ENCODE measurements around the gene MLEC.
A peak's percentile ranks its signal among the peaks of the same experiment; 100 is the strongest.
"Not testable (repeated sequence)": the region's sequence is repeated elsewhere in the genome, so short reads cannot be mapped to it uniquely, and the experiment has no call there.

Gene MLEC

DNA sequence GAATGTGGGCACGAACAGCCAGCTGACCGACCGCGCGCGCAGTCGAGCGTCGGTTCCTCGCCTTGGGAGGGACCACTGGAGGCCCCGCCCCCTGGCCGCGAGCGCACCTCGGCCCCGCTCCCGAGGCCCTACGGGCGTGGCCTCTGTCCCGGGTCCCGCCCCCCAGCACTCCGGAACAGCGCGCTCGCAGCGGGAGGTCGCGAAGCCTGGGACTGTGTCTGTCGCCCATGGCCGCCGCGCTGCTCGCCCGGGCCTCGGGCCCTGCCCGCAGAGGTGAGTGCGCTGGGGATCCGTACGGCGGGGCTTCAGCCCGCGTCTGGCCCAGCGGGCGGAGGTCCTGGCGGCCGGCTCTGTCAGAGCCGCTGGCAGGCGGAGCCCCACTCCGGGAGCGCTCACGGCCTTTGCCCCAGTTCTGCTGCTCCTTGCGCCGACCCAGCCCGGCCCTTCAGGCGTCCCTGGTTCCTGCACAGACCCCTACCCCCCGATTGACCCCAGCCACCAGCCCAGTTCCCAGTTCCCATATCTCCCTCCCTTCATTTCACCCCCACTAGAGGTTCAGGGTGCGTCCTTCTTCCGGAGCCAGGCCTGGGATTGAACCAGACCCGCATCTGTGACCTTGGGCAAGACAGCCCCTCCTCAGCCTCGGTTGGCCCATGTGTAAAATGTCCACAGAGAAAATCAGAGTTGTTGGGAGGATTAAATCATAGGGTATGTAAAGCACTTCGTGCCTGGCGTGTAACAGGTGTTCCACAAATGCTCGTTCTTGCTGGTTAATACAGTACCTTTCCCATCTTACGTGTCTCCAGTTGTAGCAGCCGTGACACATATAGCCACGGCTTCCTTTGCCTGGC lies 38.9 kb downstream of the MLEC start, which contains the start of gene ACADS:
ACADS (plus strand) TSS at position 168 of the 851 bp plus-strand sequence; CDS start at position 228, 60 bp downstream.
- peak within 1 kb of the TSS; percentile 94 for H3K4me2 ChIP-seq (ENCODE audit: low read length)
- H3K27me3 ChIP-seq (ENCODE audit: control insufficient read depth, insufficient read depth, low read length) = no peaks in the 10 kb centered on the region
- H3K36me3 ChIP-seq (ENCODE audit: insufficient read depth, low read length) = peaks cover 26% of the 10 kb centered on the region
- no peaks in the 10 kb centered on the region for H3K9me3 ChIP-seq (replicated peaks; ENCODE audit: low read length)
- H3K4me3 ChIP-seq (ENCODE audit: low read length) = peak within 1 kb of the TSS; percentile 90
- H3K4me1 ChIP-seq (ENCODE audit: control insufficient read depth, insufficient read depth, low read length) = peaks cover 21% of the 10 kb centered on the region
- H3K9ac ChIP-seq (ENCODE audit: low read depth, low read length) = peak within 1 kb of the TSS; percentile 80

- Histone ChIP-seq H3K9me3 (replicated peaks; ENCODE audit: low read length) (no peaks in the 10 kb centered on the region), H3K4me3 (ENCODE audit: low read length) (peak overlapping the region; percentile 90), H3K4me1 (ENCODE audit: control insufficient read depth, insufficient read depth, low read length) (peaks cover 18% of the 10 kb centered on the region), H3K4me2 (ENCODE audit: low read length) (peak overlapping the region; percentile 94), H3K9ac (ENCODE audit: low read depth, low read length) (peak overlapping the region; percentile 80), H3K27me3 (ENCODE audit: control insufficient read depth, insufficient read depth, low read length) (no peaks in the 10 kb centered on the region), H3K36me3 (ENCODE audit: insufficient read depth, low read length) (peaks cover 21% of the 10 kb centered on the region)
These were observed 39.5 kb downstream of the MLEC start for GRCh38 chr12:120726510-120726793.

- Histone ChIP-seq H3K4me2 (ENCODE audit: low read length) (no peak overlapping the region), H3K36me3 (ENCODE audit: insufficient read depth, low read length) (peaks cover 16% of the 10 kb centered on the region), H3K9ac (ENCODE audit: low read depth, low read length) (no peak overlapping the region), H3K9me3 (replicated peaks; ENCODE audit: low read length) (no peaks in the 10 kb centered on the region), H3K27me3 (ENCODE audit: control insufficient read depth, insufficient read depth, low read length) (no peaks in the 10 kb centered on the region), H3K4me1 (ENCODE audit: control insufficient read depth, insufficient read depth, low read length) (peaks cover 18% of the 10 kb centered on the region), H3K4me3 (ENCODE audit: low read length) (no peak overlapping the region)
These were observed 40.0 kb downstream of the MLEC start for GRCh38 chr12:120726961-120727360.

- not testable (repeated sequence) for H3K9me3 ChIP-seq (replicated peaks; ENCODE audit: low read length); H3K27me3 ChIP-seq (ENCODE audit: control insufficient read depth, insufficient read depth, low read length); H3K4me1 ChIP-seq (ENCODE audit: control insufficient read depth, insufficient read depth, low read length); H3K9ac ChIP-seq (ENCODE audit: low read depth, low read length); H3K4me3 ChIP-seq (ENCODE audit: low read length); H3K4me2 ChIP-seq (ENCODE audit: low read length); H3K36me3 ChIP-seq (ENCODE audit: insufficient read depth, low read length)
These were observed 45.2 kb downstream of the MLEC start for GRCh38 chr12:120732198-120732597.

DNA sequence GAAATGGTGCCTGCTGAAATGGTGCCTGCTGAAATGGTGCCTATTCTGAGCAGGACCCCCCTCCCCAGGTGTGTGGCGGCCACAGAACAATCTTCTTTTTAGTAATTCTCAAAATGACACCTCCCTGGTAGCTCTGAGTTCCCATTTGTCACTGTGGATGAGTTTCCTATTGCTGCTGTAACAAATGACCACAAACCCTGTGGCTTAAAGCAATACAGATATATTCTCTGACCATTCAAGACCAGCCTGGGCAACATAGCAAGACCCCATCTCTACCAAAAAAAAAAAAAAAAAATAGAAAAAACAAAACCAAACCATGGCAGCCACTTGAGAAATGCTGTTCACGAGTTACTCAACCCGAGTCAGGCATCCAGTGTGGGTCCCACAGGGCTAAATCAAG lies 46.6 kb downstream of the MLEC start:
- Histone ChIP-seq H3K4me3 (ENCODE audit: low read length) (no peak overlapping the region), H3K4me1 (ENCODE audit: control insufficient read depth, insufficient read depth, low read length) (no peaks in the 10 kb centered on the region), H3K9ac (ENCODE audit: low read depth, low read length) (no peak overlapping the region), H3K27me3 (ENCODE audit: control insufficient read depth, insufficient read depth, low read length) (no peaks in the 10 kb centered on the region), H3K4me2 (ENCODE audit: low read length) (no peak overlapping the region), H3K36me3 (ENCODE audit: insufficient read depth, low read length) (peaks cover 5% of the 10 kb centered on the region), H3K9me3 (replicated peaks; ENCODE audit: low read length) (no peaks in the 10 kb centered on the region)

GRCh38 chr12:120734210-120734609 lies 47.3 kb downstream of the MLEC start:
- Histone ChIP-seq H3K36me3 (ENCODE audit: insufficient read depth, low read length) (peaks cover 5% of the 10 kb centered on the region), H3K9ac (ENCODE audit: low read depth, low read length) (no peak overlapping the region), H3K4me2 (ENCODE audit: low read length) (no peak overlapping the region), H3K4me1 (ENCODE audit: control insufficient read depth, insufficient read depth, low read length) (no peaks in the 10 kb centered on the region), H3K27me3 (ENCODE audit: control insufficient read depth, insufficient read depth, low read length) (no peaks in the 10 kb centered on the region), H3K4me3 (ENCODE audit: low read length) (no peak overlapping the region), H3K9me3 (replicated peaks; ENCODE audit: low read length) (no peaks in the 10 kb centered on the region)

GRCh38 chr12:120735181-120735580 lies 48.2 kb downstream of the MLEC start:
- H3K27me3 ChIP-seq (ENCODE audit: control insufficient read depth, insufficient read depth, low read length) = no peaks in the 10 kb centered on the region
- H3K4me2 ChIP-seq (ENCODE audit: low read length) = no peak overlapping the region
- no peak overlapping the region for H3K9ac ChIP-seq (ENCODE audit: low read depth, low read length)
- no peak overlapping the region for H3K4me3 ChIP-seq (ENCODE audit: low read length)
- H3K9me3 ChIP-seq (replicated peaks; ENCODE audit: low read length) = no peaks in the 10 kb centered on the region
- no peaks in the 10 kb centered on the region for H3K4me1 ChIP-seq (ENCODE audit: control insufficient read depth, insufficient read depth, low read length)
- H3K36me3 ChIP-seq (ENCODE audit: insufficient read depth, low read length) = peaks cover 3% of the 10 kb centered on the region

GRCh38 chr12:120736404-120737331 lies 49.7 kb downstream of the MLEC start:
- Histone ChIP-seq H3K4me3 (ENCODE audit: low read length) (no peak overlapping the region), H3K36me3 (ENCODE audit: insufficient read depth, low read length) (no peaks in the 10 kb centered on the region), H3K9ac (ENCODE audit: low read depth, low read length) (no peak overlapping the region), H3K4me1 (ENCODE audit: control insufficient read depth, insufficient read depth, low read length) (no peaks in the 10 kb centered on the region), H3K9me3 (replicated peaks; ENCODE audit: low read length) (no peaks in the 10 kb centered on the region), H3K4me2 (ENCODE audit: low read length) (no peak overlapping the region), H3K27me3 (ENCODE audit: control insufficient read depth, insufficient read depth, low read length) (no peaks in the 10 kb centered on the region)

DNA sequence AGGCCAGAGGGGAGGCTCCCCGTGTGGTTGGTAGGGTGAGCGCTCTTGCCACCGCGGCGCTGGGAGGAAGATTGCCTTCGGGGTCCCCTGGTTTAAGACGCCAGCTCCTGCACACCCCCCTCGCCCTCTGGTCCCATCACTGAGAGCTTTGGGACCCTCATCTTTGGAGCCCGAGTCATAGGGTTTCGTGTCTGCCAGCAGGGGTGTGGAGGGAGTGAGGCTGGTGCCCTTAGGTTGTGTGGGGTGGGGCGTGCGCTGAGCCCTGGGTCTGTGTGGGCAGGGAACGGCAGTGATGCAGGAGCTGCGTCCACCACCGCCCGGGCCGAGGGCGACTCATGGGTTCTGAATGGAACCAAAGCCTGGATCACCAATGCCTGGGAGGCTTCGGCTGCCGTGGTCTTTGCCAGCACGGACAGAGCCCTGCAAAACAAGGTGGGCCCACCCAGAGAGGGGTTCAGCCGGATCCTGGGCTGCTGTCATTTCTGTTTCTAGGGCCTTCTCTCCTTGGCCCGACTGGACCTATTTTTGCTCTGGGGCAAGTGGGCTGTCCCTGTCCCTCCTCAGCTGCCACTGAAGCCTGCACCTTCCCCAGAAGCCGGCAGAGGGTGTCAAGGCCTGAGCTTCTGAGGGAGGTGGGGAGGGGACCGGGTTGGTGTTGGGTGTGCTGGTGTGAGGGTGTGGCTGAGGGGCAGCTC lies 50.8 kb downstream of the MLEC start:
- no peaks in the 10 kb centered on the region for H3K4me1 ChIP-seq (ENCODE audit: control insufficient read depth, insufficient read depth, low read length)
- H3K9me3 ChIP-seq (replicated peaks; ENCODE audit: low read length) = no peaks in the 10 kb centered on the region
- H3K36me3 ChIP-seq (ENCODE audit: insufficient read depth, low read length) = no peaks in the 10 kb centered on the region
- H3K4me2 ChIP-seq (ENCODE audit: low read length) = no peak overlapping the region
- H3K9ac ChIP-seq (ENCODE audit: low read depth, low read length) = no peak overlapping the region
- no peaks in the 10 kb centered on the region for H3K27me3 ChIP-seq (ENCODE audit: control insufficient read depth, insufficient read depth, low read length)
- H3K4me3 ChIP-seq (ENCODE audit: low read length) = no peak overlapping the region

DNA sequence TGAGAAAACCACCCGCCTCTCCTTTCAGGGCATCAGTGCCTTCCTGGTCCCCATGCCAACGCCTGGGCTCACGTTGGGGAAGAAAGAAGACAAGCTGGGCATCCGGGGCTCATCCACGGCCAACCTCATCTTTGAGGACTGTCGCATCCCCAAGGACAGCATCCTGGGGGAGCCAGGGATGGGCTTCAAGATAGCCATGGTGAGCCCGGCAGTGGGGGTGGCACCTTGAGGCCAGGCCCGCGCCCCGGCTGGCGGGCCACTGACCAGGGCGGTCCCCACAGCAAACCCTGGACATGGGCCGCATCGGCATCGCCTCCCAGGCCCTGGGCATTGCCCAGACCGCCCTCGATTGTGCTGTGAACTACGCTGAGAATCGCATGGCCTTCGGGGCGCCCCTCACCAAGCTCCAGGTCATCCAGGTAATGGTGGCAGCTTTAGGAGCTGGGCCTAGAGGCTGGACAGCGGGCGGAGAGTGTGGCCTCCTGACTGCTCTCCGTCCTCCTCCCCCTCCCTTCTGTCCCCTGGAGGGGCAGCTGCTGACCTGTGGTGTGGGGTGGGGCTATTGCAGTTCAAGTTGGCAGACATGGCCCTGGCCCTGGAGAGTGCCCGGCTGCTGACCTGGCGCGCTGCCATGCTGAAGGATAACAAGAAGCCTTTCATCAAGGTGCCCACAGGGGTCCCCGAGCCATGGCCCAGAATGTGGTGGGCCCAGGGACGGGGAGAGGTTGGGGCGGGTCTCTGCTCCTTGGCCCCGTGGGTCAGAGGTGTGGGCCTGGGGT lies 51.5 kb downstream of the MLEC start:
- no peak overlapping the region for H3K9ac ChIP-seq (ENCODE audit: low read depth, low read length)

More for the DNA sequence above, 51.5 kb downstream of the MLEC start:
- H3K4me1 ChIP-seq (ENCODE audit: control insufficient read depth, insufficient read depth, low read length) = no peaks in the 10 kb centered on the region
- no peaks in the 10 kb centered on the region for H3K36me3 ChIP-seq (ENCODE audit: insufficient read depth, low read length)
- H3K27me3 ChIP-seq (ENCODE audit: control insufficient read depth, insufficient read depth, low read length) = no peaks in the 10 kb centered on the region
- no peak overlapping the region for H3K4me2 ChIP-seq (ENCODE audit: low read length)
- H3K9me3 ChIP-seq (replicated peaks; ENCODE audit: low read length) = no peaks in the 10 kb centered on the region
- no peak overlapping the region for H3K4me3 ChIP-seq (ENCODE audit: low read length)

Data from skeletal muscle satellite cell (primary cell).